PC-9 (cell line): Measurements from ENCODE around the gene PRRX1. TPM values are rescaled to one million over a fixed set of nuclear protein-coding genes. Genes with fewer than 3 reads are reported as not detected.

Experiments
- BruUV-seq: library from RNA; stranded (reverse); fragments of 400-500 nt; replicated peaks from 2 replicates; lab custom pipeline; 2021; lab: Mats Ljungman, UMichigan
- CTCF ChIA-PET: fragments of 300-600 bp; sonication (Branson Sonifier 250); formaldehyde crosslinking; loops from one replicate; lab custom pipeline; 2022; ENCODE audit warnings: antibody characterized with exemption; lab: Charles Lee
- POLR2A ChIA-PET: fragments of 300-600 bp; sonication (Branson Sonifier 250); formaldehyde crosslinking; loops from one replicate; lab custom pipeline; 2022; ENCODE audit warnings: antibody characterized with exemption; ENCODE audit not compliant: unreplicated experiment; lab: Charles Lee
- DNase-seq, 2 experiments: peaks; one replicate each; pipeline versions ENCODE4 v3.0.0 to v3.0.0-alpha.2; 2015 to 2022; ENCODE audit warnings: mixed read lengths in 1 of 2
- H2AFZ ChIP-seq: fragments of 200-600 bp; sonication (generic); 2 replicates; pipeline ENCODE4 v1.8.1; 2017; ENCODE audit warnings: antibody characterized with exemption
- H3F3A ChIP-seq: fragments of 200-600 bp; sonication (generic); 2 replicates; pipeline ENCODE4 v1.8.1; 2017; ENCODE audit warnings: antibody characterized with exemption, mild to moderate bottlenecking, low read depth; ENCODE audit not compliant: insufficient read depth
- H3K27ac ChIP-seq: fragments of 200-600 bp; sonication (generic); 2 replicates; pipeline ENCODE4 v1.6.1; 2016; ENCODE audit warnings: mixed run types
- H3K27me3 ChIP-seq: fragments of 200-600 bp; sonication (generic); 2 replicates; pipeline ENCODE4 v1.6.1; 2016; ENCODE audit warnings: low read depth, mixed run types; ENCODE audit not compliant: insufficient read depth
- H3K36me3 ChIP-seq: fragments of 200-600 bp; sonication (generic); 2 replicates; pipeline ENCODE4 v1.6.1; 2016; ENCODE audit warnings: low read depth, mixed run types
- H3K4me1 ChIP-seq: fragments of 200-600 bp; sonication (generic); replicated peaks from 2 replicates; pipeline ENCODE4 v1.6.1; 2016; ENCODE audit warnings: mixed run types; ENCODE audit not compliant: insufficient read depth
- H3K4me2 ChIP-seq: fragments of 200-600 bp; sonication (generic); 2 replicates; pipeline ENCODE4 v1.6.1; 2017; ENCODE audit warnings: mixed run types
- H3K4me3 ChIP-seq: fragments of 200-600 bp; sonication (generic); 2 replicates; pipeline ENCODE4 v1.6.1; 2016; ENCODE audit warnings: mixed run types
- H3K79me2 ChIP-seq: fragments of 200-600 bp; sonication (generic); 2 replicates; pipeline ENCODE4 v1.6.1; 2017; ENCODE audit warnings: low read depth, mixed run types
- H3K9me2 ChIP-seq: fragments of 200-600 bp; sonication (generic); 2 replicates; pipeline ENCODE4 v1.8.1; 2017; ENCODE audit warnings: mild to moderate bottlenecking; ENCODE audit not compliant: insufficient read depth
- H3K9me3 ChIP-seq: fragments of 200-600 bp; sonication (generic); 2 replicates; pipeline ENCODE4 v1.8.1; 2016; ENCODE audit warnings: low read depth; ENCODE audit not compliant: insufficient read depth
- H4K20me1 ChIP-seq: fragments of 200-600 bp; sonication (generic); 2 replicates; pipeline ENCODE4 v1.8.1; 2017; ENCODE audit not compliant: insufficient read depth
- CTCF ChIP-seq: fragments of 200-600 bp; sonication (generic); conservative IDR thresholded peaks from 2 replicates; pipeline ENCODE4 v1.6.1; 2017; ENCODE audit warnings: mixed run types, antibody characterized with exemption, mild to moderate bottlenecking, moderate library complexity
- EZH2 ChIP-seq: fragments of 200-600 bp; sonication (generic); IDR thresholded peaks from 2 replicates; pipeline ENCODE4 v1.8.0; 2017; ENCODE audit warnings: antibody characterized with exemption, low read depth
- intact Hi-C: fragments of 100-400 bp; cut with micrococcal nuclease; formaldehyde crosslinking; loops from one replicate; pipeline ENCODE4 v1.10.0; 2022; ENCODE audit not compliant: unreplicated experiment
- total RNA-seq: library from RNA; stranded (reverse); gene quantifications from 2 replicates; pipeline ENCODE4 v1.2.3, GENCODE V29; 2021

The PRRX1 gene
- total RNA-seq, 1 experiment from 2014 or later = not detected

- H3K36me3 ChIP-seq = no peaks in the 10 kb centered on the region
- H3K4me1 ChIP-seq = no peaks in the 10 kb centered on the region
- H3K4me2 ChIP-seq = no peak overlapping the region
- peaks cover 3% of the 10 kb centered on the region; the same call in 1 of the 2 replicates for H3K9me3 ChIP-seq
- no peak for DNase-seq
- no peaks in the 10 kb centered on the region for H4K20me1 ChIP-seq
- no peak overlapping the region for H3K27ac ChIP-seq
- POLR2A ChIA-PET = no interaction called here
- no peak overlapping the region for H2AFZ ChIP-seq
- H3K79me2 ChIP-seq = no peaks in the 10 kb centered on the region
- no TSS peak for BruUV-seq
- no peak for TF ChIP-seq CTCF
- no peak for TF ChIP-seq EZH2
- intact Hi-C loops = no loop called here
- no peak overlapping the region for H3K4me3 ChIP-seq
- H3K9me2 ChIP-seq = no peaks in the 10 kb centered on the region
- H3F3A ChIP-seq = no peaks in the 10 kb centered on the region
- CTCF ChIA-PET = no interaction called here
- H3K27me3 ChIP-seq = 0 out of 2 replicates have a peak, but pooled peaks cover 3% of the 10 kb centered on the region
Observed at GRCh38 chr1:170678027-170678600, 14.2 kb downstream of the PRRX1 start.

- H3K9me3 ChIP-seq = peaks cover 3% of the 10 kb centered on the region; the same call in 1 of the 2 replicates
- intact Hi-C loops = no loop called here
- CTCF ChIA-PET = no interaction called here
- H3K36me3 ChIP-seq = no peaks in the 10 kb centered on the region
- TF ChIP-seq CTCF (no peak), EZH2 (no peak)
- H3K27me3 ChIP-seq = no peaks in the 10 kb centered on the region
- H3K79me2 ChIP-seq = no peaks in the 10 kb centered on the region
- H3K4me2 ChIP-seq = no peak overlapping the region
- POLR2A ChIA-PET = no interaction called here
- H3K9me2 ChIP-seq = no peaks in the 10 kb centered on the region
- H2AFZ ChIP-seq = no peak overlapping the region
- no peak overlapping the region for H3K4me3 ChIP-seq
- BruUV-seq = no TSS peak
- H4K20me1 ChIP-seq = no peaks in the 10 kb centered on the region
- H3K4me1 ChIP-seq = no peaks in the 10 kb centered on the region
- DNase-seq = no peak
- no peak overlapping the region for H3K27ac ChIP-seq
- no peaks in the 10 kb centered on the region for H3F3A ChIP-seq
Observed at GRCh38 chr1:170680428-170680827, 16.5 kb downstream of the PRRX1 start.

- Histone ChIP-seq H3F3A (no peaks in the 10 kb centered on the region), H2AFZ (no peak overlapping the region), H3K79me2 (no peaks in the 10 kb centered on the region), H3K9me3 (peaks cover 3% of the 10 kb centered on the region; the same call in 1 of the 2 replicates), H3K9me2 (no peaks in the 10 kb centered on the region), H4K20me1 (no peaks in the 10 kb centered on the region), H3K4me3 (no peak overlapping the region), H3K4me2 (no peak overlapping the region), H3K36me3 (no peaks in the 10 kb centered on the region), H3K4me1 (no peaks in the 10 kb centered on the region), H3K27ac (no peak overlapping the region), H3K27me3 (no peaks in the 10 kb centered on the region)
- ChIA-PET CTCF (no interaction called here), POLR2A (no interaction called here)
- TF ChIP-seq CTCF (no peak), EZH2 (no peak)
- intact Hi-C loops = no loop called here
- BruUV-seq = no TSS peak
- DNase-seq = no peak
Observed at GRCh38 chr1:170682169-170682568, 18.2 kb downstream of the PRRX1 start.
